NCI-H345 treated with DMSO at 0.1 percent for 48 hours (cell line): ENCODE results near the gene NBEA.
A peak's percentile ranks its signal among the peaks of the same experiment; 100 is the strongest.

Source experiments
- DNase-seq: peaks from one replicate; lab custom pipeline; 2025; ENCODE audit not compliant: unreplicated experiment; lab: John Stamatoyannopoulos, UW

Gene NBEA

GRCh38 chr13:35698911-35699576 lies 757.0 kb downstream of the NBEA start:
- no peak for DNase-seq

- no peak for DNase-seq
Measured at GRCh38 chr13:35699825-35700510, 757.9 kb downstream of the NBEA start.

- no peak for DNase-seq
Measured at GRCh38 chr13:35700671-35701070, 758.6 kb downstream of the NBEA start.

GRCh38 chr13:35702316-35702715 lies 760.2 kb downstream of the NBEA start:
- DNase-seq = no peak

GRCh38 chr13:35703061-35703460 lies 761.0 kb downstream of the NBEA start:
- no peak for DNase-seq

GRCh38 chr13:35704331-35704730 lies 762.3 kb downstream of the NBEA start:
- no peak for DNase-seq

- no peak for DNase-seq
Measured at GRCh38 chr13:35706281-35706680, 764.2 kb downstream of the NBEA start.

- no peak for DNase-seq
Measured at GRCh38 chr13:35706721-35707120, 764.7 kb downstream of the NBEA start.

- DNase-seq = no peak
Measured at GRCh38 chr13:35711909-35712308, 769.8 kb downstream of the NBEA start.

- no peak for DNase-seq
Measured at GRCh38 chr13:35712907-35713761, 771.1 kb downstream of the NBEA start.

GRCh38 chr13:35714121-35714520 lies 772.1 kb downstream of the NBEA start:
- DNase-seq = no peak

GRCh38 chr13:35714588-35715377 lies 772.7 kb downstream of the NBEA start:
- DNase-seq = no peak

- no peak for DNase-seq
Measured at GRCh38 chr13:35716186-35716585, 774.1 kb downstream of the NBEA start.

- DNase-seq = no peak
Measured at GRCh38 chr13:35716729-35717128, 774.7 kb downstream of the NBEA start.

GRCh38 chr13:35718084-35718483 lies 776.0 kb downstream of the NBEA start:
- no peak for DNase-seq

- DNase-seq = no peak
Measured at GRCh38 chr13:35720290-35720689, 778.2 kb downstream of the NBEA start.

- peak; percentile 1 for DNase-seq
Measured at GRCh38 chr13:35720690-35721554, 778.9 kb downstream of the NBEA start.
